HG03571 (cell line): ENCODE data around the gene DDX54.
"Not testable (repeated sequence)": the region's sequence is repeated elsewhere in the genome, so short reads cannot be mapped to it uniquely, and the experiment has no call there.

Source experiments
- ATAC-seq: cut with Tn5 transposase; IDR thresholded peaks from one replicate; pipeline ENCODE4 v1.9.1; 2021; ENCODE audit not compliant: unreplicated experiment

Gene DDX54

DNA sequence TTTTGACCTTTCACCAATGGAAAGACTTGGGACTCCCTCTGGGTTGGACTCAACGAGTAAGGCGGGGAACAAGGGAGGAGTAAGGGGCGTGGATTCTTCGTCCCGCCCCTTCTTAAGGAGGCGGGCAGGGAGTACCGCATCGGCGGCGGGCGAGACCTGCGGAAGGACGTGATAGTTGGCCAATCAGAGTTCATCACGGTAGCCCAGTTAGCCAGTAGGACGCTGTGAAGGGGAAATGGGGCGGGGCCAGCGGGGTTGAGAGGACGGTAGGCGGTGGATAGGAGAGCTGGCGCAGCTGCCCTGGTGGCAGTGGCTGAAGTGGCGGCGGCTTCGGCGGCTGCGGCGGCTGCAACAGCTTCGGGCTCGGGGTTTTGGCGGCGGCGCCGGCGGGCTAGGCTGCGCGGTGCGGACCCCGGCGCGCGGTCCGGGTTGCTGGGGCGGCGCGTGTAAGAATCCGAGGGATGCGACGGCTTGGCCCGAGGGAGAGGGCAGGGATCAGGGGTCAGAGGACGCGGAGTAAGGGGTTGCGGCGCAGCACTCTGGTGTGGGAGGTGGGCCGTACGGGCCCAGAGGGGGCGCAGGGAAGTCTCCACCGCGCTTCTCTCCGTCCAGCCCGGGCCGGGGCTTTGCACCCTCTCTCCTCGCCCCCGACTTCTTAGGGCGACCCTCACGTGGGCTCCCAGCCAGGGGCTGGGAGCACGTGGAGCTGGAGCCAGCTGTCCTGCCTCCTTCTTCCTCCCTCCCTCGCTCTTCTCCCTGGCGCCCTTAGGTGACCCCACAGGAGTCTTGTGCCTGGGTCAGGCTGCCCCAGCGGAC lies 36.1 kb upstream of the DDX54 start, which contains the start of gene TPCN1:
TPCN1 (plus strand) TSS at position 284 of the 816 bp plus-strand sequence. CDS start 5,389 bp downstream, outside the sequence.
- ATAC-seq = peak; percentile 89

DNA sequence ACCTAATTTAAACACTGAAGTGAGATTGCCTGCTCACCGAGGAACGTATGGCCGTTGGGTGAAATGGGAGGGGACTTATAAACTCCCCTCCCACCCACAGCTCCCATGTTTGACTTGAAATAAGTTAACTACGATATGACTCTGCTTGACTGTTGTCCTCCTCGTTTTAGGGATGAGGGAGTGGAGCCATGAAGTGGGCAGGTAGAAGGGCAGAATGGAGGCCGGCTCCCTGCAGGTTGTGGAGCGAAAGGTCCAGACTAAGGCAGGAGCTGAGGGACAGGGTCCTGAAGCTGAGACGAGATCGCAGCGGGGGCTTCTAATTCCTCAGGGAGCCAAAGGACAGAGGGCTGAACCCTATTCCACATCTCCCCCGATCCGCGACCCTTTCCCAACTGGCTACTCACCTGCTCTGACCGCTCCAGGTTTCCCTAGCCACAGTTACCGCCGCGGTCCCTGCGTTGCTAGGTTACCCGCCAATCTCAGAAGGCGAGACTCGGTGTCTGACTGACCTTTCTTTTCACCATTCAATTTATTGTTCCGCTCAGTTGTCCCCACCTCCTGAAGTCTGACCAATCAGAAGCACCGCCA lies 35.4 kb upstream of the DDX54 start:
- peak; percentile 3 for ATAC-seq

DNA sequence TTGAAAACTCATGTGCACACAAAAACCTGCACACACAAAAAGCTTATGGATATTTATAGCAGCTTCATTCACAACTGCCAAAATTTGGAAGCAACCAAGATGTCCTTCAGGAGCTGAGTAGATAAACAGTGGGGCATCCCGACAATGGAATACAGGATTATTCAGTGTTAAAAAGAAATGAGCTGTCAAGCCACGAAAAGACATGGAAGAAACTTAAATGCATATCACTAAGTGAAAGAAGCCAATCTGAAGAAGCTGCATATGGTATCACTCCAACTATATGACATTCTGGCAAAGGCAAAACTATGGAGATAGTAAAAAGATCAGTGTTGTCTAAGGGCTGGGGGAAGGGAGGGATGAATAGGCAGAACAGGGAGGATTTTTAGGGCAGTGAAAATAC lies 30.7 kb upstream of the DDX54 start:
- no peak for ATAC-seq

DNA sequence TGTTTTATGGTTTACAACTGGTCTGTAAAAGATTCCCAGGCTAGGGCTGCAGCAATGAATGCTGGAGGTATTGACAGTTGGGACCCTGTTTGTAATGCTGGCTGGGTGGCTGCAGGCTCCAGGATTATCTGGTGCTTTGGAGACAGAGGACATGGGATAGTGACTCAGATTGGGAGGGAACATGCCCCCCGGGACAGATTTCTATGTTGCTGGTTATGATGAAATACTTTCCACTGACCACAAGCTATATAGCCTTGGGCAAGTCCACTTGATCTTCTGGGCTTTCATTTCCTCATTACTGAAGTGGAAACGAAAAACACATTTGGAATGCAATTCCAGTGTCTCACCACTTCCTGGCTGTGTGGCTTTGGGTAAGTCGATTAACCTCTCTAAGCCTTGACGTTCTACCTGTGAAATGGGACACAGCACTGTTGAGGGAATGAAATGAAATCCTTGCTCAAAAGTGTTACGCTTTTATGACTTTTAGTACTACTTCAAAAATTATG lies 29.7 kb upstream of the DDX54 start:
- peak; percentile 49 for ATAC-seq

DNA sequence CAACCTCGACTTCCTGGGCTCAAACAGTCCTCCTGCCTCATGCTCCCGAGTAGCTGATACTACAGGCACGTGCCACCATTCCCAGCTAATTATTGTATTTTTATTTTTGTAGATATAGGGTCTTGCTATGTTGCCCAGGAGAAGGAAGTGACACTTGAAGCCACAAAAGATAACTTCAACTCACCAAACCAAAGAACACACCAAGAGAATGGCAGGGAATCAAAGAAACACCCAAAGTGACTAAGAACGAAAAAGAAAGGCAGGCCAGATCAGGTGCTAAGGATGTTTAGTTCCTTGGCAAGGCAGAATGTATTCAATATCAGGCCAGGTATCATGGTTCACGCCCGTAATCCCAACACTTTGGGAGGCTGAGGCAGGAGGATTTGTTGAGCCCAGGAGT lies 25.9 kb upstream of the DDX54 start:
- no peak for ATAC-seq

DNA sequence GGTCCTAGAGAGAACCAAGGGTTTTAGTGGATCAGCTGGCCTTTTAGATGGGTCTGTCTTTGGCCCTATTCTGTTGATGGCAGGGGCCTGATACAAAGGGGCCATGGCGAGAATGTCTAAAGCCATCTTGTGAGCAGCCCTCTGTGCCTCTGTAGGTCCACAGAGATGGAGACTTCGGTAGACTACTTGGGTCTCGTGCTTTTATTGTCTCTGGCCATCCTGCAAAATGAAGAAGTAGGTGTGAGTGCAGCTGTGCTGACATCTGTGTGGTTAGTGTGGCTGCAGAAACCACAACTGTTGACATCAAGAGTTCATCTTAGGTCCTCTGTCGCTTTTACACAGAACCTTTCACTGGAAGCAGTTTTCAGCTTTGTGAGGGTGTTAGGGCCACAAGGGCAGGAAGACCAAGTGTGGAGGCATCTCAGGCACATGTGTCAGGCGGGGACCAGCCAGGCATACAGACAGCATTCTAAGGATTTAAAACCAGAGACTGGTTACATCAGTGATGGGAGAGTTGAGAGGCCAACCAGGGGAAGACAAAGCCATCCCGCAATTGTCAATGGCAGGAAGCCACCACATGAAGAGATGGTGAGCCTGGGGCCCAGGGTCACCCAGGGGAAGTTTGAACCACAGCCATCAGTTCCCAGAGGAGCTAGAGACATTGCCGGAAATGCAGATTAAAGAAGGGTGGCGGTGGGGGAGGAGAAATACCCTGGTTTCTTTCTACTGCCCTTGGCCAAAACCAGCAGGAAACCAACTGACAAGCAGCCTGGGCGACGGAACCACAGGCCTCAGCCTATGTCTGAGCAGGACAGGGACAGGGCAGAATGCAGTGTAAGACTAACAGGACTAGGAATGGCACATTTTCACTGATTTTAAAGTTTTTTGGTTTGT lies 23.0 kb upstream of the DDX54 start:
- peak; percentile 78 for ATAC-seq

DNA sequence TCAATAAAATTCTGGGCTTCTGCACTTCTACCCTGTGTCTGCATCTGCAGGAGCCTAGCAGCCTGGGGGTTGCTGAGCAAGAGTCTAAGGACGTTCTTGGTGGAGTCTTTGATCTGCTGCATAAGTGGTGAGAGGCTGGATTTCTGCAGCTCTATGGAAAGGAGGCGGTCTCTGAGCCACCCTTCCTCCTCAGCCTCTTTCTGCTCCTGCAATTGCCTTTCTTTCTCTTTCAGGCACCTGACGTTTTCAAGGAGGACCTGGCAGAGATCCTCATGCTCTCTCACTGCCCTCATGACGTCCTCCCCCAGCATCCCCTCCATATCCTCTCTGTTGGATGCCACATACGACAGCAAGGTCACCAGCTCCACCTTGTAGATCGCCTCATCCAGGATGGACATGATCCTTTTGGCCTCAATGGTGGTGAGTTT lies 22.3 kb upstream of the DDX54 start:
- peak; percentile 0 for ATAC-seq

DNA sequence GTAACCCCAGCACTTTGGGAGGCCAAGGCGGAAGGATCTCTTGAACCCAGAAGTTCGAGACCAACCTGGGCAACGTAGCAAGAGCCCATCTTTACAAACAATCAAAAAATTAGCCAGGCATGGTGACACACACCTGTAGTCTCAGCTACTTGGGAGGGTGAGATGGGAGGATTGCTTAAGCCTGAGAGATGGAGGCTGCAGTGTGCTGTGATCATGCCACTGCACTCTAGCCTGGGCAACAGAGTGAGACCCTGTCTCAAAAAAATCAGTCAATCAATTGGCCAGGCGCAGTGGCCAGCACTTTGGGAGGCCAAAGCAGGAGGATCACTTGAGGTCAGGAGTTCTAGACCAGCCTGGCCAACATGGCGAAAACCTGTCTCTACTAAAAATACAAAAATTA lies 21.5 kb upstream of the DDX54 start:
- not testable (repeated sequence) for ATAC-seq

DNA sequence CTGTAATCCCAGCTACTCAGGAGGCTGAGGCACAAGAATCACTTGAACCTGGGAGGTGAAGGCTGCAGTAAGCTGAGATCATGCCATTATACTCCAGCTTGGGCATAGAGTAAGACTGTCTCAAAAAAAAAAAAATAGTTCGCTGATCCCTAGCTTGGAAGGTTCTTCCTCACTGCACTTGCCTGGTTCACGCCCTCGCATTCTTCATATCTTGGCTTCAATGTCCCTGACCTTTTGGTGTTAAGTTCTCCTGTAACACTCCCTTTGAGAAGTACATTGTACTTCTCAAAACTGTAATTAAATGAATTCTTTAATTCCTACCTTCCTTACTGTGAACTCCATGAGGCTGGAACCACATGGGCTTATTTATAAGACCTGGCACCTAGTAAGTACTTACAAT lies 19.5 kb upstream of the DDX54 start:
- ATAC-seq = no peak

DNA sequence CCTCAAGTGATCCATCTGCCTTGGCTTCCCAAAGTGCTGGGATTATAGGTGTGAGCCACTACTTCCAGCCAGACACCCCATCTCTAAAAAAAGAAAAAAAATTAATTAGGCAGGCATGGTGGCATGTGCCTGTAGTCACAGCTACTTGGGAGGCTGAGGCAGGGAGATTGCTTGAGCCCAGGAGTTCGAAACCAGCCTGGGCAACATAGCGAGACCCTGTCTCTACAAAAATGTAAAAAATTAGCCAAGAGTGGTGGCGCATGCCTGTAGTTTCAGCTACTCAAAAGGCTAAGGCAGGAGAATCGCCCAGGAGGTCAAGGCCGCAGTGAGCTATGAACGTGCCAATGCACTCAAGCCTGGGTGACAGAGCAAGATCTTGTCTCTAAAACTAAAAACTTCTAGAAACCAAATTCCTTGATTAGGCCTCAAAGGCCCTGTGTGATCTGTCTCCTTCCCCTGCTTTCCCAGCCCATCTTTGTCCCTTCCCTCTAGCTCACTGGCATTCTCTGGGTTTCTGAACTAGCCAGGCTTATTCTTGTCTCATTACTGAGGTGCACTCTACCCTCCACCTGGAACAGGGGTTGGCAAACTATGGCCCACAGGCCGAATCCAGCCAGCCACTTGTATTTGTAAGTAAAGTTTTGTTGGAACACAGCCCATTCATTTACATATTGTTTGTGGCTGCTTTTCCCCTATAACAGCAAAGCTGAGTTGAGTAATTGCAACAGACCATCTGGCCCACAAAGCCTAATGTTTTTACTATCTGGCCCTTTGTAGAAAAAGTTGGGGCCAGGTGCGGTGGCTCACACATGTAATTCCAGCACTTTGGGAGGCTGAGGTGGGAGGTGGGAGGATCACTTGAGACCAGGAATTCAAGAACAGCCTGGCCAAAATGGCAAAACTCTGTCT lies 18.8 kb upstream of the DDX54 start:
- ATAC-seq = no peak

DNA sequence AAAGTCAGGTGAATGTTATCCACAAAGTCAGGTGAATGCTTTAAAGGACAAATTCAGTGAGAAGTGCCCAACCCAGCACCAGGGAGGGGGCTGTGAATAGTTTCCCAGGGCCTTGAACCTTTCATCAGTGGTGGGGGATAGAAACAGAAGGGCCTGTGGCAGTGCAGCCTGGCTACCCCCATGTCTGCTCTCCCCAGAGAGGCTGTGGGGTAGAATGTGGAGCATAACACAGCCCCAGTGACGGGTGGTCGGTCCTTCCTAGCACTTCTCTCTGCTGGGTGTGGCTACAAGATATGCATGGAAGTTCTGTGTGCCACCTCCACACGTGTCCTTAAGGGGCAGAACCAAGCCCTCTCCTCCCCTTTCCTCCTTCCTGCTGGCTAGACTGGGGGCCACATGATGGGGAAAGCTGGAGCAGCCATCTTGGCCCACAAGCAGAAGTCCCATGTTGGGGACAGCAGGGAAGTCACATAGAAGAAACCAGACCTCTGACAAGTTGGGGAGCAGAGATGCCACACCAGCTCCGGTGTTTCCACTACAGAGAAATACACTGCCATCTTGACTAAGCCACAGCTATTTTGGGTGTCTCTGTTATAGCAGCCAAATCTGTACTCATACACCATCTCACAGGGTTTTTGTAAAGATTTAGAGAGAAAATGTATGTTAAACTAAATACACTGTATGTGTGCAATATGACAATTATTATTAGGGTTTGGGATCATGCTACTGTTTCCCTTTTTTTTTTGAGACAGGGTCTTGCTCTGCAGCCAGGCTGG lies 17.2 kb upstream of the DDX54 start:
- no peak for ATAC-seq

DNA sequence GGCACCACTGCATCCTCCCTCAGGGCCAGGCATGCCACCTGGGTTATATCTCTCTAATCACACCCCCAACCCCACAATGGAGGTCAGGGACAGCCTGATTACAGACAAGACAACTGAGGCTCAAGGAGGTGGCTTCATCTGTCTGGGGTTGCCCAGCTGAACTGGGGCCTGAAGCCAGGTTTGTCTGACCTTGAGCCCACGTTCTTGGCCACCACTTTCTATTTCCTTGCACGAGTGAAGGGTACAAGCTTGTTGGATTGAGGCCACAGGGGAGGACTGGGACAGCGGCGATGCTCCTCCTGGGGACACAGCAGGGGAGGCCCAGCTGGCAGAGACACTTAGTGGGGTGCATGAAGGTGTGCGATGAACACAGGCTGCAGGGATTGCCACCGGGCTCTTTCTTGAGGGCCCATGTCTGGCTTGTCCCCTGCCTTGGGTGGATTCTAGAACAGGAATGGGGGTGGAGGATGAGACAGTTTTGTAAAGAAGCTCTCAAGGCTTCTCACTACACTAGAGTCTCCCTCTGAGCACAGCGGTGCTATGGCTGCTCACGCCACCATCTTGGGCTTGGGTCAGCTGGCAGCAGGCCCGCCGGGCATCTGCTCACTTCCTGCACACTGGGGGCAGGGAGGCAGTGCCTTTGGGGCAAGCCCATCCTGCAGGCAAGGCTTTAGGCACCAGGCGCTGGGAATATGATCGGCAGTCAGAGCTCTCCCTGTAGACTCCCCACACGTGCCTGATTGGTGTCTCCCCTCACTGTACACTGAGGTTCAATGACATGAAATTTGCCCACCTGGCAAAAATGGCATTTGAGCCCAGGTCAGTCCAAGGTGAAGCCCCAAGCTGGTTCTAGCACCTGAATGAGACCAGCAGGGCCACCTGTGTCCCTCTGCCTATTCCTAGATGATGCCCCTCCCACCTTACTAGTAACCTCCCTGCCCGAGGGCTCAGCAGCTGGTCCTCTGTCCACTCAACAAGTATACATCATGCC lies 16.2 kb upstream of the DDX54 start:
- no peak for ATAC-seq

DNA sequence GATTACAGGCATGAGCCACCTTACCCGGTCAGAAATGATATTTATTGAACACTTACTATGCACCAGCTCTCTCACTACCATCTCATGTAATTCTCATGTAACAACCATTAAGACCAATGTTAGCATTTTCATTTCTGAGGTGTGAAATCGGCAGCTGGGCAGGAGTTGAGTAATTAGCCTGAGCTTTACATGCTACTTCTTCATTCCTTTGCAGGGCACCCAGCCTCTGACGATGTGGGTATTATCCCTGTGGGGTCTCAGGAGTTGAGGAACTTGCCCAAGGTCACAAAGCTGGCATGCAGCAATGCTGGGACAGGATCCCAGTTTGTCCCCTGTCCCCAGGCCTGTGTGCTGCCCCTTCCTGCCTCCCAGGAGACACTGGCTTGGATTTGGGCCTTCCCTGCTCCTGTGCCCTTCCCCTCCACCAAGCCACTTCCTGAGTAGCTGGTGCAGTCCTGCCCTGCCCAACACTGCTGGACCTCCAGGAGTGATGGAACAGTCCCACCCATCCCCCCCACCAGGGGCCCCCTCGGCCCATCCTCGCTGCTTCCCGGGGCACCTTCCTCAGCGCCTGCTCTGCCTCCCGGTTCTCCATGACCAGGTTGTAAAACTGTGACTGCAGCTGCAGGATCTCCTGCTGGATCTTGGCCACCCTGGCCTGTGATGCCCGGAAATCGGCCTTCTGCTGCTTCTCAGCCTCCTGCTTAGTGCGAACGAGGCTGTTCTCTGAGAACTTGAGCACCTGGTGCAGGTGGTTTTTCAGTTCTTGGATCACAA lies 14.9 kb upstream of the DDX54 start:
- ATAC-seq = no peak

DNA sequence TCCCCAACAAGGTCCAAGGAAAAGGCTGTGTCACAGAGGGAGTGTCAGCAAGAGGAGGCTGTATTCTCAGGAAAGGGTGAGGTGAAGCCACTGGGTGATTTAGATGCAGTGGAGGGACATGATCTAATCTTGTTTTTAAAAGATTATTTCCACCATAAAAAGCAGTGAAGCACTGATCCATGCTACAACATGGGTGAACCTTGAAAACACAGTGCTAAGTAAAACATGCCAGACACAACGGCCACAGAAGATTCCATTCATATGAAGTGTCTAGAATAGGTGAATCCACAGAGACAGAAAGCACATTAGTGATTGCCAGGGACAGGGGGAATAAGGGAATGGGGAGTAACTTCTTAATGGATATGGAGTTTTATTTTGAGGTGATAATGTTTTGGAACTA lies 13.0 kb upstream of the DDX54 start:
- ATAC-seq = no peak

DNA sequence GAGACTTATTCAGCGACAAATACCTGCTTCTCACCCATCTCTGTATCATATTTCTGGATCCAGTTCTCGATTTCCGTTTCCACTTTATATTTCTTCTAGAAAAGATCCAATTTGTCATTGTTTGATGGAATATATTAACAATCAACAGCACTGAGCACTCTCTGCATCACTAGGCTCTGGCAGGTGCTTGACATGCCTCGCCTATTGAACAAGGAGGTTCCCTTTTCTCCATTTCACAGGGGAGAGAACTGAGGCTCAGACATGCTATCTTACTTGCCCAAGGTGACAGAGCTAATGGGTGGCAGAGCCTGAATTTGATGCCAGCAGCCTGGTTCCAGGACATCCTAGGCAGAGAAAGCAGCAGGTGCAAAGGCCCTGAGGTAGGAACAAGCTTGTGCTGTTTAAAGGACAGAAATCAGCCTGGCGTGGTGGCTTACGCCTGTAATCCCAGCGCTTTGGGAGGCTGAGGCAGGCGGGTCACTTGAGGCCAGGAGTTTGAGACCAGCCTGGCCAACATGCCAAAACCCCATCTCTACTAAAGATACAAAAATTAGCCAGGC lies 12.3 kb upstream of the DDX54 start:
- ATAC-seq = no peak

DNA sequence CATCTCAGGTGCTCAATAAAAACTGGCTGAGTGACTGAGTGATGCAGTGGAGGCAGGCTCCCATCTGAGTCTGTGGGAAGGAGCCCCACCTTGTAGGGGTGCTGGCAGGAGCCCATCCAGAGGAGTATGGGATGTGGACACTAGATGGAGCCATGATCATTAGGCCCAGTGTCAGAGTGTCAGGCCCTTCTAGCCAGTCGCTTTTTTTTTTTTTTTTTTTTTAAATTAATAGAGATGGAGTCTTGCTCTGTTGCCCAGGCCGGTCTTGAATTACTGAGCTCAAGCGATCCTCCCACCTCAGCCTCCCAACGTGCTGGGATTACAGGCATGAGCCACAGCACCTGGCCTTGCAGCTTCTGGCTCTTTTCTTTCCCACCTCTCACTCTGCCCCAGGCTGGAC lies 11.7 kb upstream of the DDX54 start:
- peak; percentile 82 for ATAC-seq

DNA sequence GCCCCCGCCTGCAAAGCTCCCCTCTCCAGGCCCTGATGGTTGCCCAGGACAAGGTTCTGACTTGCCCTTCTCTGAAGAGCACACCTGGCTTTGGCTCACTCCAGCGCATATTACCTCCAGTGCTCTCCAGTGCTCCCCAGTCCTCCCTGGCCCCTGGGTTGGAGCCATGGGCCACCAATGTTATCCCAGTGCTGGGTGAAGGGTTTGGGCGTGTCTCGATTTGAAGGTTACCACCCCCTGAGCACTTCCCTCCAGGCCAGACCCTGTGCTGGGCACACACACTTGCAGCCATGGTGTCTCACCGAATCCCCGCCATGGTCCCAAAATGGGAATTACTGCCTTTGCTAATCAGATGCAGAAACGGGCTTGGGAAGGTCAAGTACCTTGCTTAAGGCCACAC lies 11.3 kb upstream of the DDX54 start:
- no peak for ATAC-seq
